A673 (cell line): ENCODE measurements around the gene ANKRD53. TPM values are rescaled to one million over a fixed set of nuclear protein-coding genes. Genes with fewer than 3 reads are reported as not detected.

Experiments used
- BruUV-seq: library from RNA; stranded (reverse); fragments of 400-500 nt; replicated peaks from 2 replicates; lab custom pipeline; 2021; lab: Mats Ljungman, UMichigan
- CTCF ChIA-PET: fragments of 300-600 bp; sonication (Branson Sonifier 250); formaldehyde crosslinking; loops from one replicate; lab custom pipeline; 2022; ENCODE audit warnings: antibody characterized with exemption; lab: Charles Lee
- POLR2A ChIA-PET: fragments of 300-600 bp; sonication (Branson Sonifier 250); formaldehyde crosslinking; loops from one replicate; lab custom pipeline; 2022; ENCODE audit warnings: antibody characterized with exemption; ENCODE audit not compliant: low non-redundant PET; lab: Charles Lee
- DNase-seq: peaks from one replicate; pipeline ENCODE4 v3.0.0-alpha.2; 2015; ENCODE audit warnings: low spot score
- H3K27ac ChIP-seq: fragments of 200-600 bp; sonication (generic); 2 replicates; pipeline ENCODE4 v1.5.1; 2016; ENCODE audit warnings: mixed run types, low read depth, mild to moderate bottlenecking, mixed read lengths, antibody characterized with exemption, low read length; ENCODE audit not compliant: poor library complexity, severe bottlenecking
- H3K27me3 ChIP-seq: fragments of 200-600 bp; sonication (generic); replicated peaks from 2 replicates; pipeline ENCODE4 v1.6.1; 2017; ENCODE audit warnings: mixed run types, low read depth, mild to moderate bottlenecking, mixed read lengths, antibody characterized with exemption, low read length; ENCODE audit not compliant: insufficient read depth, poor library complexity
- H3K36me3 ChIP-seq: fragments of 200-600 bp; sonication (generic); 2 replicates; pipeline ENCODE4 v1.6.1; 2016; ENCODE audit warnings: mixed run types, mild to moderate bottlenecking, mixed read lengths, antibody characterized with exemption, low read length; ENCODE audit not compliant: insufficient read depth, poor library complexity, severe bottlenecking
- H3K4me1 ChIP-seq: fragments of 200-600 bp; sonication (generic); 2 replicates; pipeline ENCODE4 v1.6.1; 2017; ENCODE audit warnings: mixed run types, mild to moderate bottlenecking, mixed read lengths, antibody characterized with exemption, low read length; ENCODE audit not compliant: insufficient read depth, poor library complexity, severe bottlenecking
- H3K4me3 ChIP-seq: fragments of 200-600 bp; sonication (generic); 2 replicates; pipeline ENCODE4 v1.5.1; 2016; ENCODE audit warnings: low read depth, mixed run types, mild to moderate bottlenecking, mixed read lengths, low read length; ENCODE audit not compliant: poor library complexity, severe bottlenecking
- H3K9me3 ChIP-seq: fragments of 200-600 bp; sonication (generic); 2 replicates; pipeline ENCODE4 v1.6.1; 2016; ENCODE audit warnings: mixed run types, low read depth, mild to moderate bottlenecking, mixed read lengths, antibody characterized with exemption, low read length; ENCODE audit not compliant: poor library complexity, severe bottlenecking
- CTCF ChIP-seq: fragments of 300-800, 200-600 bp; sonication (generic); conservative IDR thresholded peaks from 2 replicates; pipeline ENCODE4 v1.5.1; 2017; ENCODE audit warnings: low read depth, mild to moderate bottlenecking, antibody characterized with exemption, low read length, moderate library complexity, mixed read lengths
- EZH2 ChIP-seq: fragments of 200-600 bp; sonication (generic); IDR thresholded peaks from 2 replicates; pipeline ENCODE4 v1.6.1; 2017; ENCODE audit warnings: borderline replicate concordance, low read depth, mild to moderate bottlenecking, mixed read lengths, antibody characterized with exemption, low read length; ENCODE audit not compliant: poor library complexity, severe bottlenecking
- intact Hi-C: fragments of 100-400 bp; cut with micrococcal nuclease; formaldehyde crosslinking; loops from one replicate; pipeline ENCODE4 v1.10.0; 2022; ENCODE audit not compliant: unreplicated experiment
- total RNA-seq: library from RNA; stranded (reverse); gene quantifications from 2 replicates; pipeline ENCODE4 v1.2.3, GENCODE V29; 2021

The ANKRD53 gene
- total RNA-seq, 1 experiment from 2014 or later = 0.64 TPM

- peak; percentile 93 for TF ChIP-seq CTCF
- TF ChIP-seq EZH2 = no peak
- CTCF ChIA-PET = interaction anchor here (0.6 to 1.9 kb wide), 2 partner anchors 20 to 76 kb away, joined by 4 to 24 read pairs; no protein-coding TSS in a partner anchor
- Histone ChIP-seq H3K27ac (no peak overlapping the region), H3K4me3 (no peak overlapping the region), H3K36me3 (no peaks in the 10 kb centered on the region), H3K27me3 (no peaks in the 10 kb centered on the region), H3K4me1 (no peaks in the 10 kb centered on the region), H3K9me3 (no peaks in the 10 kb centered on the region)
- peak; percentile 72 for DNase-seq
- POLR2A ChIA-PET = no interaction called here
- intact Hi-C loops = loop anchor here (1.0 to 5.0 kb wide), 2 partner anchors 76 to 290 kb away; no protein-coding TSS in a partner anchor
- no TSS peak for BruUV-seq
Observed at GRCh38 chr2:70946832-70947442, 31.5 kb upstream of the ANKRD53 start.

- H3K27ac ChIP-seq = no peak overlapping the region
- H3K4me1 ChIP-seq = no peaks in the 10 kb centered on the region
- H3K9me3 ChIP-seq = no peaks in the 10 kb centered on the region
- ChIA-PET POLR2A (no interaction called here), CTCF (interaction anchor here (0.5 to 1.9 kb wide), 11 partner anchors 10 to 644 kb away, joined by 3 to 24 read pairs (median 4); partner anchors contain the start of gene FIGLA)
- no peaks in the 10 kb centered on the region for H3K27me3 ChIP-seq
- BruUV-seq = no TSS peak
- intact Hi-C loops = loop anchor here (1.0 to 5.0 kb wide), 4 partner anchors 76 to 290 kb away; no protein-coding TSS in a partner anchor
- H3K36me3 ChIP-seq = no peaks in the 10 kb centered on the region
- DNase-seq = no peak
- H3K4me3 ChIP-seq = no peak overlapping the region
- no peak for TF ChIP-seq EZH2
- TF ChIP-seq CTCF = no peak
Observed at GRCh38 chr2:70947556-70948184, 30.8 kb upstream of the ANKRD53 start.

- no peaks in the 10 kb centered on the region for H3K9me3 ChIP-seq
- H3K4me3 ChIP-seq = peak overlapping the region; percentile 4
- no peaks in the 10 kb centered on the region for H3K4me1 ChIP-seq
- CTCF ChIA-PET = interaction anchor here (0.5 to 1.9 kb wide), 12 partner anchors 11 to 644 kb away, joined by 3 to 24 read pairs (median 3); partner anchors contain the start of gene FIGLA
- DNase-seq = peak; percentile 86
- BruUV-seq = no TSS peak
- no peak overlapping the region for H3K27ac ChIP-seq
- TF ChIP-seq CTCF (peak; percentile 92), EZH2 (no peak)
- POLR2A ChIA-PET = no interaction called here
- no peaks in the 10 kb centered on the region for H3K27me3 ChIP-seq
- intact Hi-C loops = loop anchor here (1.0 to 5.0 kb wide), 3 partner anchors 86 to 291 kb away; no protein-coding TSS in a partner anchor
- H3K36me3 ChIP-seq = no peaks in the 10 kb centered on the region
Observed at GRCh38 chr2:70948337-70949003, 30.0 kb upstream of the ANKRD53 start.
